Activated CD4-positive, alpha-beta T cell treated with anti-CD3 and anti-CD28 coated beads, Interleukin-2, amount 50 U/mL, for 1 hour (primary cell): ENCODE data around the gene TBX4.
"Not testable (repeated sequence)": the region's sequence is repeated elsewhere in the genome, so short reads cannot be mapped to it uniquely, and the experiment has no call there.

Experiments used
- DNase-seq: peaks from one replicate; pipeline ENCODE4 v3.0.0-alpha.2; 2020

The TBX4 gene

GRCh38 chr17:61486135-61487120 lies 34.2 kb downstream of the TBX4 start:
- DNase-seq, result no peak

- no peak for DNase-seq
These were observed 35.2 kb downstream of the TBX4 start for GRCh38 chr17:61487161-61487988.

DNA sequence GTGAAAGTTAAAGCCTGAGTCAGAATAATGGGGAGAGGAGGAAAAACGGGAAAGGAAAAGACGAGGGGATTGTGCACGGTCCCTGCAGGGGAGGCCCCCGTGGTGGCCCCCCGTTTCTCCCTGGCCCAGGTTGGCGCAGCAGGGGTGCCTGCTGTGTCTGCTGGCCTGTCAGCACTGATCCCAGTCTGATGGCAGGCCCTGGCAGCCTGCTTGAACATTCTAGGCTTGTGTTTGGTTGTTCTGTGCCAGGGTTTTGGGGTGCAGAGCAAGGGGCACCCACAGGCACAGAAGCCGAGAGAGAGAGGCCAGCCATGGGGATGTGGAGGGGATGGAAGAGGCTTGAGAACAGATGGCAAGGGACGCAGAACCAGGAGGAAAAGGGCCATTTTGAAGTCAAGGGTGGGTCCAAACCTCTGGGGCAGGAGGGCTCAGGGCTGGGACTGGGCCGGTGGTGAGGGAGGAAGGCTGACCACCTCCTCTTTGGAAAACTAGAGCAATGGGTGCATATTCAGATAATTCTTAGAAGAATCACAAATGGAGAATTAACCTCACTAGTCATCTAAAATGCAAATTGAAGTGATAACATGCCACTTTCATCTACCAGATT lies 35.9 kb downstream of the TBX4 start:
- no peak for DNase-seq

DNA sequence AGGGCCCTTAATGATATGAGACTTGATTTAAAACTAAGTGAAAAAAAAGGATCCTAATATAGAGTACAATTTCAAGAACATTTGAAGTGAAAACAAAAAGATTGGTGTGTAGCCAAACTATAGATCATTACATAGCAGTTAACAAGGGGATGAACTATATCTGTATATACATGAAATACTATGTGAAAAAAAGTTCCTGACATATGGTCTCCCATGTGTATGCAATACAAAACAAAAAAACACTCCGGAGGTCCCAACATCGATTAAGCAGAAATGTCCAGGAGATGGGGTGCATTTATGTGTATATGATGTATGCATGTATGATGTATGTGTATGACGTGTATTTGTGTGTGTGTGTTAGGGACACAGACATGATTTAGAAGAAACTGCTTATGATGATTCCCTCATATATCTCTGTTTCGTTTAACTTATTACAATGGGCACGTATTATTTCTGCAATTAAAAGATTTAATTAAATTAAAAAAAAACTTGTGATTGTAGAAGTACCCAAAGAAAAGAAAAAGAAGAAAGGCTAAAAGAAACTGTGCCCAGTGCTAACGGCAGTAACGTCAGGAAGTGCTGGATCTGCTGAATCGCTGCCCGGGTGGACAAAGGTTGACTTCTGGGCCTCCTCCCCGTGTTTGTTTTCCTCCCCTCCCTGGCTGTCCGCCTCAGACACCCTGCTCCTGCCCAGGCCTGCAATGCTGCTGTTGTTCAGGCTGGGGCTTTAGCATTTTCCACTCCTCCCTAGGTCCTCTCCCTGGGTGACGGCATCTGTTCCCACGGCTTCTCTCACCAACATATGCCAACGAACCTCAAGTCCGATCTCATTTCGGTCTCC lies 36.9 kb downstream of the TBX4 start:
- no peak for DNase-seq

DNA sequence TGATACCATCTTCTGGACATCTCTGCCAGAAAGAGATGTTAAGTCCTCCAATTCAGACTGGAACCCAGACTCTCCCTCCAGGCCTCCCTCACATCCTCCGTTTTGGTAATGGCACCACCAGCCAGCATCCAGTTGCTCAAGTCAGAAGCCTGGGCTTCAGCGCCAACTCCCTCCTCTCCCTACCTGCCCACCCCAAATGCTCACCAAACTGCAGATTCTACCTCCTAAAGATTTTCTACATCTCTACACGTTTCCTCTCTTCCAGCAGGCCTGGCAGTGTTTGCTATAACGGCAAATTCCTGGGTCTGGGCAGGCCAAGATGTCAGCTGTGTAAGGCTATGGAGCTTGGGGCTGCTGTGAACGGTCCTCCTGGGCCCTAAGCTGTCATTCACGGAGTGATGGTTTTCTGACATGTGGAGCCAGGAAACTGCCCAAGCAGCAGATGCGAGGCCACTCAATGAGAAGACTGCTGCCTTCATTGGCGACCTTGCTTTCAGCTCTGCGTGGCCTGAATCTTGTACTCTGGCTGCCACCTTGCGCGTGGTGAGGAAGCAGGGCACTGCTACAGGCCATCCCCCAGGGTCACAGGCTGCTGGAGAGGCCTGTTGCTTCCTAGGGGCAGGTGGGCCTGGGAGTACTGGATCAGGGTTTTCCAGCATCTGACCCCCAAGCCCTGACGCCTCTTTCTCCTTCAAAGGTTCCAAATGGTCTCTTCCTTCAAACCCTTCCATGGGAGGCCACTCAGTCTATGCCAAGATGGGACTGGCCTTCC lies 37.7 kb downstream of the TBX4 start:
- DNase-seq, result no peak

DNA sequence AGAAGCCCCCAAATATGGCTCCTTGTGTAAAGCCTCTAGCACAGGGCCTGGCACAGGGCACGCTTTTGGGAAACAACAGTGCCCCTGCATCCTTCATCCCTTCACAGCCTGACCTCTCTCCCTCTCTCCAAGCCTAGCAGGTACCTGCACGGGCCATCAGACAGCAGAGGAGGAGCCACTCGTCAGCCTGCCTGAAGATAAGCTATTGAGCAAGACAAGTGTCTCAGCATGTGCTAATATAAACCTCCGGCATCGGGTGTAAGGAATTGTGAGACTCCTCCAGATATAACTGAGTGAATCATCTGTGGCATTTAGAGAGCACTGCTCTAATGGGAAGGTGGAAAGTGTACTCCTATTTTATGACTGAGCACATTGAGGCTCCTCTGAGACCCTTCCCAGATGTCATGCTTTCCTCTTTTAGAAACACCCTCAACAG lies 38.3 kb downstream of the TBX4 start:
- DNase-seq, result no peak

GRCh38 chr17:61491981-61492380 lies 39.8 kb downstream of the TBX4 start:
- no peak for DNase-seq

DNA sequence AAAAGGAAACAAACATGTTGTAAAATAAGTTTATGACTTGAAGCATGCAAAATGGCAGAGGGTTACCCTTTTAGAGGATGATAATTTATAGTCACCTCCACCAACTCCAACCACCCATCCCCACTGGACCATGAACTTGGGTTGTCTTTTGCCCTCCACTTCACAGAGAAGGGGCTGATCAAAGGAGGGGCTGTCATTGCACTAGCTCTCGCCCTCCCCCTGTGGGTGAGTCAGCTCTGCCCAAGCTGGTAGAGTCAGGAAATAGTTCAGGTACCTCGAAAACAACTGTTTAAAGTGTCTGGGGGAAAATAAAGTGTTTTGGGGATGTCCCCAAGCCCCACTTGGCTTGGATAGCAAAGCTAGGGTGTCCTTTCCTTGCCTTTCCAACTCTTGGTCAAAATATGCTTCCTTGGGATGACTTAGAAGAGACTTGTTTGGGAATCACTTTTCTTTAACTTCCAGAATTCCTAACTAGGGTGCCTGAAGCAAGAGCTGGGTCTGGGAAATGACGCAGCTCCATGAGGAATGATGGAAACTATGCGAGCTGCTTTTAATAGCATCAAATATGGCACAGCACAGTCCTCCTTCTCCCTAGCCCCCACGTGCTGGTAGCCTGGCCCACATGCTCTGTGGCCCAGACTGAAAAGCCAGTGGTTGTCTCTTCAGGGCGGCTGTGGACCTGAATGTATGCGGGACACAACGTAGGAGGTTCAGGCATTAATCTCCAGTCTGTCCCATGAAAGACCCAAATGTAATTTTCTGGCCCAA lies 40.7 kb downstream of the TBX4 start:
- no peak for DNase-seq

GRCh38 chr17:61493830-61494324 lies 41.7 kb downstream of the TBX4 start:
- not testable (repeated sequence) for DNase-seq

DNA sequence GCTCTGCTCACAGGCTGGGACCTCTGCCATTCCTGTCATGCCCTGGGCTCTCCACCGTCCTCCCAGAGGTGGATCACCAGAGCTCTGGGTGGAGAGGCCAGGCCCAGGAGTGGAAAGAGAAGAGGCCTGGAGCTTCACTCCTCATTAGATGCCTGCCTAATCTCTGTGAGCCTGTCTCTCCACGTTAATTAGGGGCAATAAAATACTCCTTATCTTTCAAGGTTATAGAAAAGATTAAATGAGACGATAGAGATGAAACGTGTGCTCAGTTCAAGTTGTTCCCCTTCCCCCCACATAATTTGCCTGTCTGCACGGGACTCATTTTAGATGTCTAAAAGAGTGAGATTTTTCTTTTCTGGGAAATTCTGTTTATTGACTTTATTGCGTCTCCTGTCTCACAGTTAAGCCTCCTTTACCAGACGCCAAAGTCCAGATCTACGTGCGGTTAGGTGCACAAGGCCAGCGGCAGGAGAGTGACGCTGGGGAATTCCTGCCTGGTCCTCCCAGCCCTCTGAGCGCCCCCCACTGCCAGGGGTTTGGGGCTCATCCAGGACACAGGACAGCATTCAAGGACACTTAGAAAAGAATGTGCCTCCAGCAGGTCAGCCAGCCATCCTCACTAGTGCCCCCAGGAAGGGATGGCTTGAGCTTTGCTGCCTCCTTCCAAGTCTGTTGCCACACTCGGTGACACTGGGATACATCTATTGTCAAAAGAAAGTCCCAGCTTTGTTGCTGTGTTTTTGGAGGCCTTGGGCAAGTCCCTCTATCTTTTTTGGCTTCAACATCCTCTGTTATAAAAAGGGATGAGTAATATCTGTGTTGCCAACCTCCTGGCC lies 42.3 kb downstream of the TBX4 start:
- no peak for DNase-seq

- DNase-seq, result no peak
These were observed 43.1 kb downstream of the TBX4 start for GRCh38 chr17:61495161-61495857.

- no peak for DNase-seq
These were observed 44.1 kb downstream of the TBX4 start for GRCh38 chr17:61496174-61496956.

- no peak for DNase-seq
These were observed 44.9 kb downstream of the TBX4 start for GRCh38 chr17:61496957-61497653.

GRCh38 chr17:61498042-61498994 lies 46.1 kb downstream of the TBX4 start:
- no peak for DNase-seq

- DNase-seq, result no peak
These were observed 47.4 kb downstream of the TBX4 start for GRCh38 chr17:61499632-61500031.

- DNase-seq, result no peak
These were observed 48.1 kb downstream of the TBX4 start for GRCh38 chr17:61500287-61500686.
